Measurements from ENCODE around the gene SSB. TPM values are rescaled to one million over a fixed set of nuclear protein-coding genes. Genes with fewer than 3 reads are reported as not detected.
"Not testable (repeated sequence)": the region's sequence is repeated elsewhere in the genome, so short reads cannot be mapped to it uniquely, and the experiment has no call there.

Gene SSB
- total RNA-seq, 1 donor from 2014 or later = 67.9 TPM

GRCh38 chr2:169781249-169782013 lies 17.2 kb upstream of the SSB start:
- no peak for DNase-seq (ENCODE audit: low spot score)

GRCh38 chr2:169782513-169782912 lies 16.2 kb upstream of the SSB start:
- DNase-seq (ENCODE audit: low spot score) = no peak

- DNase-seq (ENCODE audit: low spot score) = no peak
Measured at GRCh38 chr2:169790581-169790980, 8.1 kb upstream of the SSB start.

GRCh38 chr2:169795181-169795580 lies 3.5 kb upstream of the SSB start:
- no peak for DNase-seq (ENCODE audit: low spot score)

- no peak for DNase-seq (ENCODE audit: low spot score)
Measured at GRCh38 chr2:169796441-169796840, 2.2 kb upstream of the SSB start.

- no peak for DNase-seq (ENCODE audit: low spot score)
Measured at GRCh38 chr2:169797601-169798000, 1.1 kb upstream of the SSB start.

GRCh38 chr2:169798397-169798717 lies 314 bp upstream of the SSB start:
- no peak for DNase-seq (ENCODE audit: low spot score)

GRCh38 chr2:169803480-169803879 lies 4.8 kb downstream of the SSB start:
- no peak for DNase-seq (ENCODE audit: low spot score)

- no peak for DNase-seq (ENCODE audit: low spot score)
Measured at GRCh38 chr2:169806586-169806985, 7.9 kb downstream of the SSB start.

GRCh38 chr2:169808221-169808620 lies 9.6 kb downstream of the SSB start:
- no peak for DNase-seq (ENCODE audit: low spot score)

- no peak for DNase-seq (ENCODE audit: low spot score)
Measured at GRCh38 chr2:169815849-169816248, 17.2 kb downstream of the SSB start.

- not testable (repeated sequence) for DNase-seq (ENCODE audit: low spot score)
Measured at GRCh38 chr2:169816961-169817360, 18.3 kb downstream of the SSB start.

- not testable (repeated sequence) for DNase-seq (ENCODE audit: low spot score)
Measured at GRCh38 chr2:169817369-169817768, 18.7 kb downstream of the SSB start.

GRCh38 chr2:169818241-169818640 lies 19.6 kb downstream of the SSB start:
- DNase-seq (ENCODE audit: low spot score) = no peak

- no peak for DNase-seq (ENCODE audit: low spot score)
Measured at GRCh38 chr2:169819106-169819505, 20.4 kb downstream of the SSB start.

- not testable (repeated sequence) for DNase-seq (ENCODE audit: low spot score)
Measured at GRCh38 chr2:169820101-169820500, 21.4 kb downstream of the SSB start.

GRCh38 chr2:169822036-169822435 lies 23.4 kb downstream of the SSB start:
- no peak for DNase-seq (ENCODE audit: low spot score)

GRCh38 chr2:169822785-169823392 lies 24.2 kb downstream of the SSB start:
- no peak for DNase-seq (ENCODE audit: low spot score)

GRCh38 chr2:169823996-169824372 lies 25.3 kb downstream of the SSB start:
- DNase-seq (ENCODE audit: low spot score) = no peak

GRCh38 chr2:169824373-169825333 lies 26.0 kb downstream of the SSB start, which contains the start of gene METTL5:
Gene METTL5 (minus strand): TSS chr2:169824905. CDS start chr2:169824597, 308 bp downstream.
- peak; percentile 81 for DNase-seq (ENCODE audit: low spot score)

- DNase-seq (ENCODE audit: low spot score) = peak; percentile 95
Measured at GRCh38 chr2:169827272-169828140, 28.8 kb downstream of the SSB start, which contains the start of gene UBR3. Gene UBR3 (plus strand): TSS chr2:169827454. CDS start chr2:169827508, 54 bp downstream.
